Heart right ventricle (tissue), 16 donors: ENCODE results near the gene GPS1. TPM values are rescaled to one million over a fixed set of nuclear protein-coding genes. Genes with fewer than 3 reads are reported as not detected.

ENCODE experiments used
- ATAC-seq, 8 donors: fragments of 200-7000 bp; cut with Tn5 transposase; one replicate each; pipeline ENCODE4 v1.9.1; 2020; ENCODE audit warnings: mild to moderate bottlenecking in 8 of 8, moderate library complexity in 8 of 8, moderate number of reproducible peaks in 1 of 8
- DNase-seq, 2 donors: peaks; one replicate each; pipeline ENCODE4 v3.0.0-alpha.2; 2020
- H3K27ac ChIP-seq, 10 donors: fragments of 200-600 bp; sonication (generic) in 2 of 10; one replicate each; pipeline versions ENCODE4 v1.5.0 to v1.8.0; 2020 to 2022; ENCODE audit warnings: mild to moderate bottlenecking in 3 of 10
- H3K27me3 ChIP-seq, 7 donors: fragments of 200-600 bp; one replicate each; pipeline ENCODE4 v1.8.0; 2021 to 2022; ENCODE audit warnings: mild to moderate bottlenecking in 2 of 7
- H3K36me3 ChIP-seq, 9 donors: fragments of 200-600 bp; sonication (generic) in 1 of 9; one replicate each; pipeline versions ENCODE4 v1.5.0 to v1.8.0; 2020 to 2022; ENCODE audit warnings: mild to moderate bottlenecking in 2 of 9
- H3K4me1 ChIP-seq, 9 donors: fragments of 200-600 bp; sonication (generic) in 1 of 9; one replicate each; pipeline versions ENCODE4 v1.5.0 to v1.8.0; 2020 to 2022; ENCODE audit warnings: mild to moderate bottlenecking in 4 of 9
- H3K4me3 ChIP-seq, 10 donors: fragments of 200-600 bp; sonication (generic) in 2 of 10; one replicate each; pipeline versions ENCODE4 v1.5.0 to v1.8.0; 2020 to 2022; ENCODE audit warnings: mild to moderate bottlenecking in 7 of 10, moderate library complexity in 2 of 10
- H3K9me3 ChIP-seq, 11 donors: fragments of 200-600 bp in 10 of 11; sonication (generic) in 2 of 11; one replicate each; pipeline versions ENCODE4 v1.5.0 to v1.8.0; 2013 to 2022; ENCODE audit warnings: mild to moderate bottlenecking in 2 of 11, control low read depth in 1 of 11, moderate library complexity in 1 of 11
- CTCF ChIP-seq, 9 donors: fragments of 200-600 bp; sonication (generic) in 2 of 9; IDR thresholded peaks; one replicate each; pipeline versions ENCODE4 v1.5.0 to v1.8.0; 2021 to 2022; ENCODE audit warnings: antibody characterized with exemption in 9 of 9, mild to moderate bottlenecking in 5 of 9, moderate library complexity in 1 of 9
- WGBS, 2 donors: extraction: QIAGEN DNeasy Blood & Tissue Kit; methylation state at CpG; one replicate each; pipeline ENCODE4 v1.1.7; 2013; ENCODE audit warnings: inconsistent platforms in 1 of 2; 5-methylcytosine and 5-hydroxymethylcytosine counted together
- intact Hi-C, 10 donors: fragments of 100-400 bp; cut with DNase I; formaldehyde crosslinking; loops; one replicate each; pipeline versions ENCODE4 v1.11.1 to v1.14.2; 2022
- polyA plus RNA-seq, 2 donors: library from polyadenylated mRNA; stranded (reverse); fragments of 200-250 nt; gene quantifications; one replicate each; pipeline ENCODE4 v1.2.3, GENCODE V29; 2013
- total RNA-seq, 10 donors: library from RNA; stranded (reverse); fragmentation: NEBNext Ultra II Directional in 3 of 10; extraction: Animal tissue kit (Norgen Biotek cat#: 25700) in 3 of 10; gene quantifications; one replicate each; pipeline versions ENCODE4 v1.2.1 to v1.2.4, GENCODE V29; 2021 to 2023
- donor health status: Arrhythmogenic right ventricular cardiomyopathy.
- donor health status: ischemic (EF 13 %, LVEDD 7.1; RV severe dilation, severe dysfunction).
- donor health status: healthy with polysubstance abuse.
- donor health status: DM: no; HTN: yes; CAD: no.
- donor health status: DM: no; HTN: no; CAD: no.
- donor health status: ischemic (EF 25% LVEDD 6.9; RV normal size, moderate dysfunction).
- donor health status: ischemic (EF 25% LVEDD 5.7; RV mildly dilated, moderate dysfunction).
- donor health status: healthy.
- donor health status: DM: yes; HTN: yes; CAD: no.
- donor health status: Ischemic cardiomyopathy.
- donor health status: ischemic (EF 35%, LVEDD 5.7; RV mildly dilated, moderate dysfunction).
- donor health status: nonischemic (EF 11% LVEDD 7.7; RV severe dilation, severe dysfunction).
- donor health status: DM: yes; HTN: yes; CAD: no.
- donor health status: PGD.
- donor health status: ischemic (EF 29% LVEDD 5.4; RV normal size, mild dysfunction).
- donor health status: nonischemic (EF 23%, LVEDD 6.1; RV moderate dilation, normal function).

Gene GPS1
- total and polyA plus RNA-seq, 12 donors = 68.9 to 183 (median 81.9) TPM

GRCh38 chr17:82045936-82046484 lies 5.7 kb upstream of the GPS1 start:
- 83% methylated on average over 14 of the region's 14 CpGs for WGBS, 2 donors
- no peak for ATAC-seq
- no peak for DNase-seq
- Histone ChIP-seq H3K27ac (no peak overlapping the region), H3K27me3 (no peaks in the 10 kb centered on the region), H3K4me1 (peaks cover 4 to 18% (median 12%) of the 10 kb centered on the region in 9 donors), H3K4me3 (no peak overlapping the region), H3K9me3 (no peaks in the 10 kb centered on the region), H3K36me3 (peaks cover 0 to 36% (median 13%) of the 10 kb centered on the region in 9 donors)
- intact Hi-C loops = loop anchor here in 1 of 10 donors (10.0 kb wide), 1 partner anchor 59 kb away; no protein-coding TSS in a partner anchor
- TF ChIP-seq CTCF (IDR thresholded peaks at IDR 0.05) = no peak

DNA sequence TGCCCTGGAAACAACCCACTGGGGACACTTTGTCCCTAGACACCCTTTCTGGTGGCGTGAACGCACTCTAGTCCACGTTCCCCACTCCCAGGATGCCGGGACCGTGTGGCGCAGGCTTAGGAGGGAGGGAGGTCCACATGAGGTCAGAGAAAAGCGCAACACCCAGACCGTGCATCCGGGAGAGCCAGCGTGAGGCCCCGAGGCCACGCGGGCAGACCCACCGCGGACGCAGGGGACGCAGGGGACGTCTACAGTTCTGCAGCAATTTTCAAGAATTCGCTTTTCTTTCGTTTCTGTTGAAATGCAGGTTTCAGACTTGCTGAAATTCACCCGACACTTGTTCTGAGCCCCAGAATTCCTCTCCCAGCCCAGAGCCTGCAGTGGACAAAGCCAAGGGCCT lies 4.8 kb upstream of the GPS1 start:
- no peak overlapping the region for H3K27ac ChIP-seq
- ATAC-seq (no peak), DNase-seq (peak in 1 of 2 donors; percentile 7)
- H3K36me3 ChIP-seq = peaks cover 0 to 36% (median 13%) of the 10 kb centered on the region in 9 donors
- intact Hi-C loops = loop anchor here in 1 of 10 donors (10.0 kb wide), 1 partner anchor 58 kb away; no protein-coding TSS in a partner anchor
- H3K27me3 ChIP-seq = no peaks in the 10 kb centered on the region
- no peaks in the 10 kb centered on the region for H3K9me3 ChIP-seq
- no peak for TF ChIP-seq CTCF (IDR thresholded peaks at IDR 0.05)
- 92 to 93% methylated on average over 21 of the region's 21 CpGs for WGBS, 2 donors
- H3K4me1 ChIP-seq = peaks cover 4 to 20% (median 13%) of the 10 kb centered on the region in 9 donors
- H3K4me3 ChIP-seq = no peak overlapping the region

DNA sequence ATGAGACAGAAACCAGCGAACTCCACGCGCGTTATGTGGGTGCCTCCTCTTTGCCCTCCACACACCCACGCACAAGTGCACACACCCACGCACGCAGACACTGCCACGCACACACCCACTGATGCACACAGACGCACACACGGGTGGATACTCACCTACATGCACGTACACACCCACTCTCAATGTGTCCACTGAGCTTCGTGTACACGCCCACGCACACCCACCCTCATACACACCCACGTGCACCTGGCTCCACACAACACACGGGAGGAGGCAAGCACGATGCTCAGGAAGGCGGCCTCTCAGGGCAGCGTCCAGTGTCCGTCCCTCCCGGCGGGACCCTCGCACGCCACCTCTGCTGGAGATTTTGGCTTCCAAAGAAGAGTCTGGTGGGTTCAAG lies 4.3 kb upstream of the GPS1 start:
- intact Hi-C loops = loop anchor here in 1 of 10 donors (10.0 kb wide), 1 partner anchor 57 kb away; no protein-coding TSS in a partner anchor
- DNase-seq (peak in 1 of 2 donors; percentile 6), ATAC-seq (no peak)
- Histone ChIP-seq H3K4me3 (no peak overlapping the region), H3K4me1 (peaks cover 5 to 23% (median 15%) of the 10 kb centered on the region in 9 donors), H3K36me3 (peaks cover 0 to 36% (median 13%) of the 10 kb centered on the region in 9 donors), H3K27ac (no peak overlapping the region), H3K9me3 (no peaks in the 10 kb centered on the region), H3K27me3 (no peaks in the 10 kb centered on the region)
- no peak for TF ChIP-seq CTCF (IDR thresholded peaks at IDR 0.05)
- WGBS, 2 donors = 89 to 95% methylated on average over 24 of the region's 24 CpGs

- peaks cover 0 to 36% (median 13%) of the 10 kb centered on the region in 9 donors for H3K36me3 ChIP-seq
- no peak for ATAC-seq
- no peak for TF ChIP-seq CTCF (IDR thresholded peaks at IDR 0.05)
- H3K27ac ChIP-seq = no peak overlapping the region
- H3K9me3 ChIP-seq = no peaks in the 10 kb centered on the region
- H3K27me3 ChIP-seq = no peaks in the 10 kb centered on the region
- peaks cover 10 to 29% (median 22%) of the 10 kb centered on the region in 9 donors for H3K4me1 ChIP-seq
- intact Hi-C loops = loop anchor here in 1 of 10 donors (10.0 kb wide), 1 partner anchor 57 kb away; no protein-coding TSS in a partner anchor
- DNase-seq = no peak
- H3K4me3 ChIP-seq = no peak overlapping the region
- 92 to 93% methylated on average over 25 of the region's 25 CpGs for WGBS, 2 donors
Observed at GRCh38 chr17:82047914-82048570, 3.7 kb upstream of the GPS1 start.
